DOHH2 (cell line): ENCODE measurements around the gene NUMB.

Experiments
- CTCF ChIP-seq: fragments of 200-600 bp; sonication (generic); IDR thresholded peaks from one replicate; pipeline ENCODE4 v1.5.1; 2014; ENCODE audit warnings: antibody characterized with exemption, mild to moderate bottlenecking, low read depth, low read length; ENCODE audit not compliant: poor library complexity, severe bottlenecking
- EZH2phosphoT487 ChIP-seq: fragments of 200-600 bp; sonication (generic); IDR thresholded peaks from 2 replicates; pipeline ENCODE4 v1.6.1; 2017; ENCODE audit warnings: borderline replicate concordance, mild to moderate bottlenecking, antibody characterized with exemption, low read length, moderate library complexity, mixed read lengths

- no peak for TF ChIP-seq CTCF
- no peak for TF ChIP-seq EZH2phosphoT487
Measured at GRCh38 chr14:73370561-73370960, 87.8 kb downstream of the NUMB start.
